WTC11 (cell line): Measurements from ENCODE around the gene AQP3. TPM values are rescaled to one million over a fixed set of nuclear protein-coding genes. Genes with fewer than 3 reads are reported as not detected.

Source experiments
- ATAC-seq: fragments of 200-7000 bp; cut with Tn5 transposase; 2 replicates; pipeline ENCODE4 v1.10.0; 2021; ENCODE audit warnings: mild to moderate bottlenecking, moderate library complexity
- CTCF ChIA-PET: fragments of 300-600 bp; sonication (Branson Sonifier 250); formaldehyde crosslinking; loops from one replicate; lab custom pipeline; 2021; ENCODE audit warnings: antibody characterized with exemption; lab: Charles Lee
- POLR2A ChIA-PET: fragments of 350-600 bp; sonication (Branson Sonifier 250); formaldehyde crosslinking; loops from one replicate; lab custom pipeline; 2021; ENCODE audit warnings: antibody characterized with exemption; lab: Charles Lee
- DNase-seq: peaks from one replicate; pipeline ENCODE4 v3.0.0; 2021; ENCODE audit warnings: low spot score
- H3K27ac Mint-ChIP-seq: 2 replicates; pipeline ENCODE4 v1.8.0; 2021; ENCODE audit warnings: mixed read lengths
- H3K27me3 Mint-ChIP-seq: 2 replicates; pipeline ENCODE4 v1.8.0; 2021; ENCODE audit warnings: low read depth, mild to moderate bottlenecking, moderate library complexity, mixed read lengths
- H3K36me3 Mint-ChIP-seq: 2 replicates; pipeline ENCODE4 v1.8.0; 2021; ENCODE audit warnings: mixed read lengths
- H3K4me1 Mint-ChIP-seq: 2 replicates; pipeline ENCODE4 v1.8.0; 2022; ENCODE audit warnings: mixed read lengths
- H3K4me3 Mint-ChIP-seq: 2 replicates; pipeline ENCODE4 v1.8.0; 2021; ENCODE audit warnings: mild to moderate bottlenecking, moderate library complexity, mixed read lengths
- H3K9me3 Mint-ChIP-seq: 2 replicates; pipeline ENCODE4 v1.8.0; 2021; ENCODE audit warnings: mixed read lengths
- FOXK1 ChIP-seq: sonication (generic); formaldehyde crosslinking; IDR thresholded peaks from 2 replicates; pipeline ENCODE4 v1.8.0; 2022; ENCODE audit warnings: mild to moderate bottlenecking, moderate library complexity, missing genetic modification reagents
- GABPB1 ChIP-seq: sonication (generic); formaldehyde crosslinking; IDR thresholded peaks from 2 replicates; pipeline ENCODE4 v1.8.1; 2023; ENCODE audit warnings: mild to moderate bottlenecking, missing genetic modification reagents
- JAZF1 ChIP-seq: fragments of 250-450 bp; sonication (Bioruptor Pico); IDR thresholded peaks from 2 replicates; pipeline ENCODE4 v1.9.0; 2021; ENCODE audit warnings: moderate library complexity, mild to moderate bottlenecking, inconsistent platforms
- NFE2L1 ChIP-seq: sonication (generic); formaldehyde crosslinking; IDR thresholded peaks from 2 replicates; pipeline ENCODE4 v1.8.1; 2023; ENCODE audit warnings: missing genetic modification reagents
- NR1H2 ChIP-seq: sonication (generic); formaldehyde crosslinking; IDR thresholded peaks from 2 replicates; pipeline ENCODE4 v1.9.0; 2021; ENCODE audit warnings: mild to moderate bottlenecking, moderate library complexity, missing genetic modification reagents
- NR3C1 ChIP-seq: sonication (generic); formaldehyde crosslinking; conservative IDR thresholded peaks from 2 replicates; pipeline ENCODE4 v1.8.1; 2023; ENCODE audit warnings: low read depth, mild to moderate bottlenecking, missing genetic modification reagents
- SOX15 ChIP-seq: fragments of 250-450 bp; sonication (Bioruptor Pico); IDR thresholded peaks from 2 replicates; pipeline ENCODE4 v1.9.0; 2021; ENCODE audit warnings: mild to moderate bottlenecking
- SP1 ChIP-seq: sonication (generic); formaldehyde crosslinking; conservative IDR thresholded peaks from 2 replicates; pipeline ENCODE4 v1.8.1; 2022; ENCODE audit warnings: missing genetic modification reagents
- total RNA-seq: library from RNA; stranded (reverse); gene quantifications from 3 replicates; pipeline ENCODE4 v1.2.3, GENCODE V29; 2021
- TF ChIP-seq, protein P1 (sequence below): sonication (generic); formaldehyde crosslinking; IDR thresholded peaks from 2 replicates; pipeline ENCODE4 v1.8.1; 2022; ENCODE audit warnings: mild to moderate bottlenecking, missing genetic modification reagents, moderate library complexity, borderline replicate concordance
- TF ChIP-seq, protein P2 (sequence below): fragments of 200-600 bp; IDR thresholded peaks from 2 replicates; pipeline ENCODE4 v1.8.0; 2022; ENCODE audit warnings: antibody characterized with exemption
- TF ChIP-seq, protein P3 (sequence below): sonication (generic); formaldehyde crosslinking; IDR thresholded peaks from 2 replicates; pipeline ENCODE4 v1.8.0; 2022; ENCODE audit warnings: mild to moderate bottlenecking, missing genetic modification reagents
- TF ChIP-seq, protein P4 (sequence below): fragments of 250-450 bp; sonication (Bioruptor Pico); conservative IDR thresholded peaks from 2 replicates; pipeline ENCODE4 v1.9.0; 2021; ENCODE audit warnings: mild to moderate bottlenecking
- TF ChIP-seq, protein P5 (sequence below): sonication (generic); formaldehyde crosslinking; IDR thresholded peaks from 2 replicates; pipeline ENCODE4 v1.8.1; 2023; ENCODE audit warnings: mild to moderate bottlenecking, missing genetic modification reagents

Gene AQP3
- total RNA-seq, 1 experiment from 2014 or later = 3.0 TPM

DNA sequence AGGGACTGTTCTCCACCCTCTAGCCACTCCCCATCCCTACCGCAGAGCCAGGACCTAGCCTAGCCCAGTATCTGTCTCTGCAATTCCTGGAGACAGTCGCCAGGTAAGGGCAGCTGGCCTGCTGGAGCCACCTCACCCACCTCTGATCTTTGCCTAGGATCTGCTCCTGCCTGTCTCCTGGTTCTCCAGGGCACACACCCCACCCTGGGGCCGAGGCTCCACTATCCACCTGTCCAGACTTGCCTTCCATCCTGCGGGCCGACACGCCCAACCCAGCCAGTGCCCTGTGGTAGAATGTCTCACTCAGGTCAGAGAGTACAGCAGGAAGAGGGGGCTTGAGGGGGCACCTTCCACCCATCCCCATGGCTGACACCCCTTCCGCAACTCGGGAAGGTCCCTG lies 29.3 kb downstream of the AQP3 start (continued):
- TF ChIP-seq, protein P1, sequence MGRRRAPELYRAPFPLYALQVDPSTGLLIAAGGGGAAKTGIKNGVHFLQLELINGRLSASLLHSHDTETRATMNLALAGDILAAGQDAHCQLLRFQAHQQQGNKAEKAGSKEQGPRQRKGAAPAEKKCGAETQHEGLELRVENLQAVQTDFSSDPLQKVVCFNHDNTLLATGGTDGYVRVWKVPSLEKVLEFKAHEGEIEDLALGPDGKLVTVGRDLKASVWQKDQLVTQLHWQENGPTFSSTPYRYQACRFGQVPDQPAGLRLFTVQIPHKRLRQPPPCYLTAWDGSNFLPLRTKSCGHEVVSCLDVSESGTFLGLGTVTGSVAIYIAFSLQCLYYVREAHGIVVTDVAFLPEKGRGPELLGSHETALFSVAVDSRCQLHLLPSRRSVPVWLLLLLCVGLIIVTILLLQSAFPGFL = no peak
- TF ChIP-seq FOXK1 (CRISPR knock-in tag) = no peak

DNA sequence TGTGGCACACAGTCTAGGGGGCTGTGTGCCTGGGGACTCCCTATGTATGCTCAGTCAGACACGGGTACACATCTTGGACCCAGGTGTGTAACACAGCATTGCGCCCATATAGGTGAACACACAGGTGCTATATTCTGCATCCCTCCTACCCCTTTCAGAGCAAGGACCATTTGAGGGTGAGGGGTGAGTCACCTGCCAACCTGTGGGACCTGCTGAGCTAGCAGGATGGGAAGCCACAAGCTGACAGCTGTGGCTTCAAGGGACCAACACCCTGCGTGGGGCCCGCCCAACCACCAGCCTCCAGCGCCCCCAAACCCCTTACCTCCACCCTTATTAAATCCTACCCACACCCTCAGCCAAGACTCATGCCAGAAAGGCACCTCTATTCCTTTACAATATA lies 30.4 kb downstream of the AQP3 start:
- Mint-ChIP-seq H3K9me3 (peaks cover under 1% of the 10 kb centered on the region; the same call in 1 of the 2 replicates), H3K4me3 (no peak overlapping the region), H3K36me3 (no peaks in the 10 kb centered on the region), H3K27ac (no peak overlapping the region), H3K4me1 (peaks cover 7% of the 10 kb centered on the region), H3K27me3 (no peaks in the 10 kb centered on the region)
- DNase-seq = no peak
- TF ChIP-seq NR3C1 (CRISPR knock-in tag) = no peak
- ATAC-seq = no peak
- ChIA-PET POLR2A (no interaction called here), CTCF (interaction anchor here (3.1 to 5.7 kb wide), 4 partner anchors 12 to 43 kb away, joined by 29 to 84 read pairs (median 46); partner anchors contain the start of gene AQP3)

DNA sequence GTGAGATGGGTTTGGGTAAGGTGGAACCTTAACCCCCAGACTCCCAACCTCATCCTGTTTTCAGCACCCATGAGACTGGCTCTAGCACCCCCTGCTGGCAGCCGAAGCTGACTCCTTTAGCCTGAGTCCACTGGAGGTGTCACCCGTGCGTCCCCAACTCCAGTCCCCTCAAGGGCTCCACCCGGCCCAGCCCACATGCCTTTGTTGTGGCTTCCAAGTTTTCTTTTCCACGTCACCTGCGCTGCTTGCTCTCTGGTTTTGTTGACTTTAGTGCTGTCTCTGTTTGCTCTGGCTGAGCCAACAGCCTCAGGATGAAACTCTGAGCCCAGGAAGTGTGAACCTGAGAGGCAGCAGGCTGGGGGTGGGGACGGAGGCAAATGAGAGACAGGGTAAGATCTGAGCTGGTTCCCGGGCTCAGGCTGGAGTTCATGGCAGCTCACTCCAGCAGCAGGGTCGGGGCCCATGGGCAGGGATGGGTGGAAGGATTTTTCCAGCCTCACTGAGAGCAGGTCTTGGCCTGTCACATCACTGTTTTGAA lies 31.8 kb downstream of the AQP3 start:
- H3K27me3 Mint-ChIP-seq = no peaks in the 10 kb centered on the region
- POLR2A ChIA-PET = no interaction called here

More for the DNA sequence above, 31.8 kb downstream of the AQP3 start:
- no peak overlapping the region for H3K4me3 Mint-ChIP-seq
- H3K36me3 Mint-ChIP-seq = no peaks in the 10 kb centered on the region
- H3K27ac Mint-ChIP-seq = no peak overlapping the region
- ATAC-seq (peak; percentile 95), DNase-seq (peak; percentile 88)
- peaks cover 7% of the 10 kb centered on the region for H3K4me1 Mint-ChIP-seq
- peaks cover 7% of the 10 kb centered on the region; the same call in 1 of the 2 replicates for H3K9me3 Mint-ChIP-seq
- CTCF ChIA-PET = interaction anchor here (0.6 to 5.7 kb wide), 36 partner anchors 9 to 730 kb away, joined by 3 to 84 read pairs (median 4); partner anchors contain the start of genes AQP3, NFX1 and NOL6
- TF ChIP-seq GABPB1 (CRISPR knock-in tag) = peak; percentile 96
- no peak for TF ChIP-seq SOX15
- TF ChIP-seq, protein P2, sequence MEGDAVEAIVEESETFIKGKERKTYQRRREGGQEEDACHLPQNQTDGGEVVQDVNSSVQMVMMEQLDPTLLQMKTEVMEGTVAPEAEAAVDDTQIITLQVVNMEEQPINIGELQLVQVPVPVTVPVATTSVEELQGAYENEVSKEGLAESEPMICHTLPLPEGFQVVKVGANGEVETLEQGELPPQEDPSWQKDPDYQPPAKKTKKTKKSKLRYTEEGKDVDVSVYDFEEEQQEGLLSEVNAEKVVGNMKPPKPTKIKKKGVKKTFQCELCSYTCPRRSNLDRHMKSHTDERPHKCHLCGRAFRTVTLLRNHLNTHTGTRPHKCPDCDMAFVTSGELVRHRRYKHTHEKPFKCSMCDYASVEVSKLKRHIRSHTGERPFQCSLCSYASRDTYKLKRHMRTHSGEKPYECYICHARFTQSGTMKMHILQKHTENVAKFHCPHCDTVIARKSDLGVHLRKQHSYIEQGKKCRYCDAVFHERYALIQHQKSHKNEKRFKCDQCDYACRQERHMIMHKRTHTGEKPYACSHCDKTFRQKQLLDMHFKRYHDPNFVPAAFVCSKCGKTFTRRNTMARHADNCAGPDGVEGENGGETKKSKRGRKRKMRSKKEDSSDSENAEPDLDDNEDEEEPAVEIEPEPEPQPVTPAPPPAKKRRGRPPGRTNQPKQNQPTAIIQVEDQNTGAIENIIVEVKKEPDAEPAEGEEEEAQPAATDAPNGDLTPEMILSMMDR = peak; percentile 51
- TF ChIP-seq, protein P3, sequence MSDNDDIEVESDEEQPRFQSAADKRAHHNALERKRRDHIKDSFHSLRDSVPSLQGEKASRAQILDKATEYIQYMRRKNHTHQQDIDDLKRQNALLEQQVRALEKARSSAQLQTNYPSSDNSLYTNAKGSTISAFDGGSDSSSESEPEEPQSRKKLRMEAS (CRISPR knock-in tag) = peak; percentile 42; the same call in 1 of the 2 replicates
- TF ChIP-seq, protein P4, sequence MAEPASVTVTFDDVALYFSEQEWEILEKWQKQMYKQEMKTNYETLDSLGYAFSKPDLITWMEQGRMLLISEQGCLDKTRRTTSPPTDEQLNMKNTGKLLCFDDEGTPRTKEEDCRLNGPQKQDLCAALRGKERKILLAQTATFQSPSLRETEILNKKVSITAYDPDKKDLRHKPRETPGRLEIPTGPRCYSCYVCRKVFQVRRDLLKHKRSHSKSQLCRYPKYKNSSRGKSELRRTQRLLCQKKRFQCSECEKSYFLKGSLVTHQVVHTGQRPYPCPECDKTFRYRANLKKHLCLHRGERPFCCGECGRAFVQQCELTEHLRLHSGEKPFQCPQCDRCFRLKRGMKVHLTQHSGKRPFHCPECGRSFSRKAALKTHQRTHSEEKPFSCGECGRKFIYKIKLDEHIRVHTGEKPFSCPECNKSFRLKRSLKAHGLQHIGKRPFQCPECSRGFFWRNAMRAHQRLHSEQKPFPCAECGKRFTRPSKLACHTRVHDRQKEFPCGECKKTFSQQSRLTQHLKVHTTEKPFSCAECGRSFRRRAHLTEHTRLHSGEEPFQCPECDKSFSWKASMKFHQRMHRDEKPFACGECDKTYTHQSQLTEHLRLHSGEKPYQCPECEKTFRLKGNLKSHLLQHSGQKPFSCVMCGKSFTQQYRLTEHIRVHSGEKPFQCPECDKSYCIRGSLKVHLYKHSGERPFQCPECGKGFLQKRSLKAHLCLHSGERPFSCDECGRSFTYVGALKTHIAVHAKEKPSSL (CRISPR knock-in tag) = no peak
- TF ChIP-seq, protein P5, sequence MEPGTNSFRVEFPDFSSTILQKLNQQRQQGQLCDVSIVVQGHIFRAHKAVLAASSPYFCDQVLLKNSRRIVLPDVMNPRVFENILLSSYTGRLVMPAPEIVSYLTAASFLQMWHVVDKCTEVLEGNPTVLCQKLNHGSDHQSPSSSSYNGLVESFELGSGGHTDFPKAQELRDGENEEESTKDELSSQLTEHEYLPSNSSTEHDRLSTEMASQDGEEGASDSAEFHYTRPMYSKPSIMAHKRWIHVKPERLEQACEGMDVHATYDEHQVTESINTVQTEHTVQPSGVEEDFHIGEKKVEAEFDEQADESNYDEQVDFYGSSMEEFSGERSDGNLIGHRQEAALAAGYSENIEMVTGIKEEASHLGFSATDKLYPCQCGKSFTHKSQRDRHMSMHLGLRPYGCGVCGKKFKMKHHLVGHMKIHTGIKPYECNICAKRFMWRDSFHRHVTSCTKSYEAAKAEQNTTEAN (CRISPR knock-in tag) = no peak
- TF ChIP-seq NFE2L1 (CRISPR knock-in tag) = no peak
- no peak for TF ChIP-seq SP1
- no peak for TF ChIP-seq JAZF1 (CRISPR knock-in tag)
- no peak for TF ChIP-seq FOXK1 (CRISPR knock-in tag)
- TF ChIP-seq NR1H2 (CRISPR knock-in tag) = no peak
